Neural cell (in vitro differentiated cells): ENCODE measurements around the gene MTA1. TPM values are rescaled to one million over a fixed set of nuclear protein-coding genes. Genes with fewer than 3 reads are reported as not detected.

Source experiments
- H2AFZ ChIP-seq: fragments of 200-600, 300-800 bp; sonication (generic), shearing (Covaris generic); 2 replicates; pipeline ENCODE4 v1.6.0; 2014; ENCODE audit warnings: low read depth, mild to moderate bottlenecking, antibody characterized with exemption, low read length, moderate library complexity
- H3F3A ChIP-seq: fragments of 200-600 bp; shearing (Covaris generic); 2 replicates; pipeline ENCODE4 v1.6.1; 2016; ENCODE audit warnings: mild to moderate bottlenecking, moderate library complexity, mixed read lengths, antibody characterized with exemption, low read length; ENCODE audit not compliant: insufficient read depth, poor library complexity, severe bottlenecking
- H3K27ac ChIP-seq: fragments of 200-600, 300-800 bp; sonication (generic), shearing (Covaris generic); 2 replicates; pipeline ENCODE4 v1.5.1; 2014; ENCODE audit warnings: mild to moderate bottlenecking, low read length, moderate library complexity
- H3K27me3 ChIP-seq: fragments of 300-800, 200-600 bp; sonication (generic), shearing (Covaris generic); 2 replicates; pipeline ENCODE4 v1.6.0; 2014; ENCODE audit warnings: mild to moderate bottlenecking, low read depth, low read length, moderate library complexity; ENCODE audit not compliant: insufficient read depth
- H3K36me3 ChIP-seq: fragments of 300-800, 200-600 bp; sonication (generic), shearing (Covaris generic); 2 replicates; pipeline ENCODE4 v1.5.1; 2014; ENCODE audit warnings: mild to moderate bottlenecking, antibody characterized with exemption, low read length, moderate library complexity; ENCODE audit not compliant: insufficient read depth
- H3K4me2 ChIP-seq: fragments of 300-800, 200-600 bp; sonication (generic), shearing (Covaris generic); 2 replicates; pipeline ENCODE4 v1.6.0; 2014; ENCODE audit warnings: mild to moderate bottlenecking, low read length
- H3K4me3 ChIP-seq: fragments of 300-800, 200-600 bp; sonication (generic), shearing (Covaris generic); 2 replicates; pipeline ENCODE4 v1.5.1; 2014; ENCODE audit warnings: mild to moderate bottlenecking, low read length, moderate library complexity
- H3K79me2 ChIP-seq: fragments of 200-600 bp; shearing (Covaris generic); replicated peaks from 2 replicates; pipeline ENCODE4 v1.6.0; 2014; ENCODE audit warnings: mild to moderate bottlenecking, low read length, moderate library complexity; ENCODE audit not compliant: insufficient read depth
- H3K9ac ChIP-seq: fragments of 300-800, 200-600 bp; sonication (generic), shearing (Covaris generic); 2 replicates; pipeline ENCODE4 v1.6.1; 2016; ENCODE audit warnings: mild to moderate bottlenecking, low read length, mixed read lengths
- H3K9me2 ChIP-seq: fragments of 200-600 bp; shearing (Covaris generic); 2 replicates; pipeline ENCODE4 v1.6.1; 2016; ENCODE audit warnings: mild to moderate bottlenecking, low read length, mixed read lengths; ENCODE audit not compliant: insufficient read depth
- H3K9me3 ChIP-seq: fragments of 200-600, 300-800 bp; sonication (generic), shearing (Covaris generic); 2 replicates; pipeline ENCODE4 v1.6.1; 2016; ENCODE audit warnings: mild to moderate bottlenecking, mixed run types, low read length, moderate library complexity, mixed read lengths
- H4K20me1 ChIP-seq: fragments of 200-600 bp; shearing (Covaris generic); 2 replicates; pipeline ENCODE4 v1.6.1; 2016; ENCODE audit warnings: mild to moderate bottlenecking, mixed run types; ENCODE audit not compliant: insufficient read depth
- EP300 ChIP-seq: fragments of 450-650 bp; conservative IDR thresholded peaks from 2 replicates; pipeline ENCODE4 v1.6.1; 2014; ENCODE audit warnings: antibody characterized with exemption, mild to moderate bottlenecking, moderate library complexity; ENCODE audit not compliant: poor library complexity, severe bottlenecking
- EZH2 ChIP-seq: fragments of 200-600, 300-800 bp; shearing (Covaris generic), sonication (generic); IDR thresholded peaks from 2 replicates; pipeline ENCODE4 v1.6.1; 2014; ENCODE audit warnings: antibody characterized with exemption, low read length, borderline replicate concordance, mild to moderate bottlenecking; ENCODE audit not compliant: insufficient read depth, poor library complexity, severe bottlenecking
- MXI1 ChIP-seq: fragments of 450-650 bp; conservative IDR thresholded peaks from 2 replicates; pipeline ENCODE4 v1.6.1; 2014; ENCODE audit warnings: antibody characterized with exemption, mild to moderate bottlenecking; ENCODE audit not compliant: poor library complexity, severe bottlenecking
- POLR2AphosphoS5 ChIP-seq: IDR thresholded peaks from 2 replicates; pipeline ENCODE4 v1.6.1; 2012
- RAD21 ChIP-seq: fragments of 450-650 bp; conservative IDR thresholded peaks from 2 replicates; pipeline ENCODE4 v1.6.1; 2014; ENCODE audit warnings: antibody characterized with exemption, mild to moderate bottlenecking, moderate library complexity
- SMC3 ChIP-seq: fragments of 450-650 bp; conservative IDR thresholded peaks from 2 replicates; pipeline ENCODE4 v1.6.1; 2014; ENCODE audit warnings: antibody characterized with exemption, mild to moderate bottlenecking, moderate library complexity; ENCODE audit not compliant: poor library complexity
- TAF1 ChIP-seq: IDR thresholded peaks from 2 replicates; pipeline ENCODE4 v1.6.1; 2012; ENCODE audit warnings: low read depth
- polyA plus RNA-seq: library from polyadenylated mRNA; depleted of rRNA; stranded (reverse); fragments of >200 nt; gene quantifications from 2 replicates; pipeline ENCODE4 v1.2.3, GENCODE V29; 2014
- TF ChIP-seq, protein P1 (sequence below): fragments of 450-650 bp; IDR thresholded peaks from 2 replicates; pipeline ENCODE4 v1.5.1; 2014; ENCODE audit warnings: antibody characterized with exemption, mild to moderate bottlenecking, moderate library complexity; ENCODE audit not compliant: poor library complexity, severe bottlenecking
- TF ChIP-seq, protein P2 (sequence below): IDR thresholded peaks from 2 replicates; pipeline ENCODE4 v1.6.1; 2012; ENCODE audit warnings: borderline replicate concordance

MTA1 gene
- polyA plus RNA-seq, 1 donor from 2014 or later = 94.0 TPM

DNA sequence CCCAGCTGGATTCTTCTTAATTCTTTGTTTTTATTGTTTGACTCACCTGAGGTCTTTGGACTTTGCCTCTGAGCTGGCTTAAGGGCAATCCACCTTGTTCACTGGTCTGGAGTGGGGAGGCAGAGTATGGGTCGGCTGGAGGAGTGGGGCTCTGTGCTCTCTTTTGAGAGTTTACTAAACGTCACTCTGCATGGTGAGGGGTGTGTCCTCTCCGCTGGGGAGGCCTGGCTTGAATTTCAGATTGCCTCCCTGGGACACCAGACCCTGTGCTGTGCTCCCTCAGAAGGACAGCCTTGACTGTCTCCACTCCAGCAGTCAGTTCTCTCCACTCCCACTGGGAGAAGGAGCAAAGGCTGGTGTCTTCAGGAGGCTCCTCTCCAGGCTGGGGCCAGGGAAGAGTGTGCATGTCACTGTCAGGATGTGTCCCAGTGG, 1.9 kb upstream of the MTA1 start:
- no peaks in the 10 kb centered on the region for H4K20me1 ChIP-seq
- H3K27me3 ChIP-seq = no peaks in the 10 kb centered on the region
- H3K79me2 ChIP-seq = peaks cover 20% of the 10 kb centered on the region
- H3K4me3 ChIP-seq = no peak overlapping the region
- no peak overlapping the region for H3K27ac ChIP-seq
- H3K9ac ChIP-seq = no peak overlapping the region
- no peaks in the 10 kb centered on the region for H3K9me3 ChIP-seq
- TF ChIP-seq EZH2 (no peak), RAD21 (no peak), POLR2AphosphoS5 (no peak), EP300 (no peak), MXI1 (no peak)
- H3K36me3 ChIP-seq = no peaks in the 10 kb centered on the region
- H3K9me2 ChIP-seq = no peaks in the 10 kb centered on the region
- H3F3A ChIP-seq = peaks cover 4% of the 10 kb centered on the region
- no peak overlapping the region for H3K4me2 ChIP-seq
- no peak overlapping the region for H2AFZ ChIP-seq

DNA sequence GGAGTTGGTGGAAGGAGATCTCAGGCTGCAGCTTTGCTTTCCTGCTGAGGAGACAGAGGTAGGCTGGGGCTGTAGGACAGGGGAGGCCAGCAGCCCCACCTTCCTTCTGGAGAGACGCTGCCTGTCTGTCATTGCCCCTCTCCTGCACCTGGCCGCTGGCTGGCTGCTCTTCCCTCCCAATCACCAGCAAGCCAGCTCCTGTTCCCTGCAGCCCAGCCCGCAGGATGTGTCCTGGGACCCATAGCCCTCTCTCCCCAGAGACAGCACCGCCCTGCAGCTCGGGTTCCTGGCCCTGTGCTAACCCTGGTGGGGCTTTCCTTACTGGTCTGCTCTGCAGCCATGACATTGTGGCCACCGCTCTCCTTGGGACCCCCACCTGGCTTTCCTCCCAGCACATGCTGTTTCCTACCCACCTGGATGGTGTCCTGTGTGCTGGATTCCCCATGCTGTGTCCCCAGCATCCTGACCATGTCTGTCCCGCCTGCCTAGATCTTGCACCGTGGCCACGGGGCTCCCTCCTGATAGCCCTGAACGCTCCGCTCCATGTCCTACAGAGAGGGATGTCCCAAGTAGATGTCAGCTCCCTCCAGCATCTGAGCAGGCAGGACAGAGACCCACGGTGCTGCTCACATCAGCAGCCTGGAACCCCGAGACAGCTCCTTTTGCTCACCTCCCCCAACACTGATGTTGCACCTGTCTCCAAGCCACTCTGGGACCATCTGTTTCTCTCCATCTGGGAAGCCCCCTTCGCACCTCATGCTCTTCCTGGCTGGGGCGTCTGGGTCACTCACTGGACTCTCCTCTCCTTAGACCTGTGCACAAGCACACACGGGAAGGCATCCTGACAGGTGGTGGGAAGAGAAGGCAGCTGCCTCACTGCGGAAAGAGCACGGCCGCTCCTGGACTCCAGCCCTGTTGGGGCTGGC, 1.1 kb upstream of the MTA1 start:
- Histone ChIP-seq H3K36me3 (no peaks in the 10 kb centered on the region), H3K27me3 (no peaks in the 10 kb centered on the region), H3K27ac (no peak overlapping the region), H3K9me3 (no peaks in the 10 kb centered on the region), H3K4me3 (peak overlapping the region; percentile 80), H3K9ac (peak overlapping the region; percentile 87), H3K4me2 (peak overlapping the region; percentile 97), H2AFZ (peak overlapping the region; percentile 91), H3F3A (peaks cover 4% of the 10 kb centered on the region), H3K9me2 (no peaks in the 10 kb centered on the region), H3K79me2 (peaks cover 22% of the 10 kb centered on the region), H4K20me1 (no peaks in the 10 kb centered on the region)
- TF ChIP-seq RAD21 (no peak), SMC3 (no peak), POLR2AphosphoS5 (no peak), MXI1 (no peak), EZH2 (no peak), TAF1 (no peak), EP300 (no peak)
- TF ChIP-seq, protein P1, sequence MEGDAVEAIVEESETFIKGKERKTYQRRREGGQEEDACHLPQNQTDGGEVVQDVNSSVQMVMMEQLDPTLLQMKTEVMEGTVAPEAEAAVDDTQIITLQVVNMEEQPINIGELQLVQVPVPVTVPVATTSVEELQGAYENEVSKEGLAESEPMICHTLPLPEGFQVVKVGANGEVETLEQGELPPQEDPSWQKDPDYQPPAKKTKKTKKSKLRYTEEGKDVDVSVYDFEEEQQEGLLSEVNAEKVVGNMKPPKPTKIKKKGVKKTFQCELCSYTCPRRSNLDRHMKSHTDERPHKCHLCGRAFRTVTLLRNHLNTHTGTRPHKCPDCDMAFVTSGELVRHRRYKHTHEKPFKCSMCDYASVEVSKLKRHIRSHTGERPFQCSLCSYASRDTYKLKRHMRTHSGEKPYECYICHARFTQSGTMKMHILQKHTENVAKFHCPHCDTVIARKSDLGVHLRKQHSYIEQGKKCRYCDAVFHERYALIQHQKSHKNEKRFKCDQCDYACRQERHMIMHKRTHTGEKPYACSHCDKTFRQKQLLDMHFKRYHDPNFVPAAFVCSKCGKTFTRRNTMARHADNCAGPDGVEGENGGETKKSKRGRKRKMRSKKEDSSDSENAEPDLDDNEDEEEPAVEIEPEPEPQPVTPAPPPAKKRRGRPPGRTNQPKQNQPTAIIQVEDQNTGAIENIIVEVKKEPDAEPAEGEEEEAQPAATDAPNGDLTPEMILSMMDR = no peak
- TF ChIP-seq, protein P2, sequence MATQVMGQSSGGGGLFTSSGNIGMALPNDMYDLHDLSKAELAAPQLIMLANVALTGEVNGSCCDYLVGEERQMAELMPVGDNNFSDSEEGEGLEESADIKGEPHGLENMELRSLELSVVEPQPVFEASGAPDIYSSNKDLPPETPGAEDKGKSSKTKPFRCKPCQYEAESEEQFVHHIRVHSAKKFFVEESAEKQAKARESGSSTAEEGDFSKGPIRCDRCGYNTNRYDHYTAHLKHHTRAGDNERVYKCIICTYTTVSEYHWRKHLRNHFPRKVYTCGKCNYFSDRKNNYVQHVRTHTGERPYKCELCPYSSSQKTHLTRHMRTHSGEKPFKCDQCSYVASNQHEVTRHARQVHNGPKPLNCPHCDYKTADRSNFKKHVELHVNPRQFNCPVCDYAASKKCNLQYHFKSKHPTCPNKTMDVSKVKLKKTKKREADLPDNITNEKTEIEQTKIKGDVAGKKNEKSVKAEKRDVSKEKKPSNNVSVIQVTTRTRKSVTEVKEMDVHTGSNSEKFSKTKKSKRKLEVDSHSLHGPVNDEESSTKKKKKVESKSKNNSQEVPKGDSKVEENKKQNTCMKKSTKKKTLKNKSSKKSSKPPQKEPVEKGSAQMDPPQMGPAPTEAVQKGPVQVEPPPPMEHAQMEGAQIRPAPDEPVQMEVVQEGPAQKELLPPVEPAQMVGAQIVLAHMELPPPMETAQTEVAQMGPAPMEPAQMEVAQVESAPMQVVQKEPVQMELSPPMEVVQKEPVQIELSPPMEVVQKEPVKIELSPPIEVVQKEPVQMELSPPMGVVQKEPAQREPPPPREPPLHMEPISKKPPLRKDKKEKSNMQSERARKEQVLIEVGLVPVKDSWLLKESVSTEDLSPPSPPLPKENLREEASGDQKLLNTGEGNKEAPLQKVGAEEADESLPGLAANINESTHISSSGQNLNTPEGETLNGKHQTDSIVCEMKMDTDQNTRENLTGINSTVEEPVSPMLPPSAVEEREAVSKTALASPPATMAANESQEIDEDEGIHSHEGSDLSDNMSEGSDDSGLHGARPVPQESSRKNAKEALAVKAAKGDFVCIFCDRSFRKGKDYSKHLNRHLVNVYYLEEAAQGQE = no peak
